GM10266 (cell line): ENCODE data around the gene MARK3.

Experiments
- DNase-seq: peaks from one replicate; pipeline ENCODE4 v3.0.0; 2012; ENCODE audit errors: extremely low spot score
- CTCF ChIP-seq: IDR thresholded peaks from 2 replicates; pipeline ENCODE4 v1.5.1; 2012; ENCODE audit warnings: mild to moderate bottlenecking, low read depth; ENCODE audit not compliant: control insufficient read depth, insufficient read depth; ENCODE audit errors: missing control alignments

Gene MARK3

DNA sequence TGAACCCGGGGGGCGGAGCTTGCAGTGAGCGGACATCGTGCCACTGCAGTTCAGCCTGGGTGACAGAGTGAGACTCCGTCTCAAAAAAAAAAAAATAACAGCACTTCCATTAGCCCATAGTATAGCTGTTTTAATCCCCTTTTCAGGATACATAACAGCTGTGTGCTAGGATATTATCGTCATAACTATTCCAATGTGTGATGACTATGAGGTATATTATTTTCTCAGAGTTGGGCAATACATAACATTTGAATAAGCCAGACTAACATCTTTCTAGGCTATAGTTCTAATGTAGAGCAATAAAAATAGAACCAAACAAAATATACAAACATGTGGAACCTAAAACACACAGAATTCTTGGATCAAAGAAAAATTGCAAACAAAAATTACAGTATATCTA, 57.1 kb downstream of the MARK3 start:
- no peak for TF ChIP-seq CTCF

GRCh38 chr14:103443111-103443510, 57.9 kb downstream of the MARK3 start:
- TF ChIP-seq CTCF: no peak
- no peak for DNase-seq

More for the DNA sequence above, 57.1 kb downstream of the MARK3 start:
- DNase-seq: no peak

DNA sequence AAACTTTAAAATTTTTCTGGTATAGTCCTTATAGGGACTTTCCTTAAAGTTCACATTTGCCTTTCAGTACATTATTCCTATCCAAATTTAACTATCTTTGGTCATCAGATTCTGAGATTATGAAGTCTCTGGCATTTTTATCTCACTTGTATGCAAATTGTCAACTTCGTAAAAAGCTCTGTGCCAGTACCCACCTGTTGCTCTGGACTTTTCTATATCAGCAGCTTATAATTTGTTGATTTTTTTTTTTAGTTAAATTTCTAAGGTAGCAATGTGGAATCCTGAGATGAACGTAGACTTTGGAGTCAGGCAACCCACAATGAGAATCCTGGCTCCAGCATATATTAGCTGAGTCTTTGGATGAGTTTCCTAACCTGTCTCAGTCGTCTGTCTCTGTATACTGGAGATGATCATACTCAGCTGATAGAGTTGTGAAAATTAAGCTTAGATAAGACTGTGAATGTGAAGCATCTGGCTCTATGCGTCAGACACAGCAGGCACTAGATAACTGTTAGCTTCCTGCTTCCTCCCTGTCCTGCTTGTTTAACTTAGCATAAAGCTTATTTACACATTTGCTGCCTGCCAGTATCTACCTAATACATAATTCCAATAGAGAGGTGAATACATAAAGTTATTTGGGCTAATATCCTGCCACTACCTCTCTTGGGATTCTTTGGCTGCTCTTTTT, 59.8 kb downstream of the MARK3 start:
- DNase-seq: no peak
- TF ChIP-seq CTCF: no peak

DNA sequence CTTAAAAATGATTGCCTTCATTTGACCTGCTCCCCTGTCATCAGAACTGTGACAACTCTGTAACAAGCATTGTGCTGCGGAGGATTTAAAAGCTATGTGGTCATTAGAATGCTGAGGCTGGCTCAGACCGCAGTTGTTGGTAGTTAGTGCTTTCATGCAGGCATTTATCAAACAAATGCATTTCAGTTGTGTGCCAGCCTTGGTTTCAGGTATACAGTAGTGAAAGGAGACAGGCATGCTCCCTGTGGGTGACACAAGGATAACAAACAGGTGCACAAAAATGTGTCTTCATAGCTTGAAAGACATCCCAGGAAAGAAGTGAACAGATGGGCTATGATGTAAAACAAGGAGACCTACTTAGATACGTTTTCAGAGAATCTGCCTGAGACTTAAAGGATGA, 60.6 kb downstream of the MARK3 start:
- no peak for TF ChIP-seq CTCF
- no peak for DNase-seq

DNA sequence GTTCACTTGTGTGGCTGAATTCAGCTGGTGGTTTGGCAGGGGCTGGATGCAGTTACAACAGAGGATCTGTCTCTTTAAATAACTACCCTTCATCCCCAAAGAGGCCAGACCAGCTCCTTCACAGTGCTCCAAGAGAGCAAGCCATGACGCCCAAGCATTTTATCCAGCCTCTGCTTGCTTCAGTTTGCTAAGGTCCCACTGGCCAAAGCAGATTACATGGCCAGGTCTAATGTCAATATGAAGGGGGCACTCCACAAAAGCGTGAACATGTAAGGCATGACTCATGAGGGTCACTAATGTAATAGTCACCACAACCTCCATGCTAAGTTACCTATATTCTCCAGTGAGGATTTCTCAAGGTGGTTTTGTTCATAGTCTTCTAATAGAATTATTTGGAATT, 62.9 kb downstream of the MARK3 start:
- TF ChIP-seq CTCF: no peak

DNA sequence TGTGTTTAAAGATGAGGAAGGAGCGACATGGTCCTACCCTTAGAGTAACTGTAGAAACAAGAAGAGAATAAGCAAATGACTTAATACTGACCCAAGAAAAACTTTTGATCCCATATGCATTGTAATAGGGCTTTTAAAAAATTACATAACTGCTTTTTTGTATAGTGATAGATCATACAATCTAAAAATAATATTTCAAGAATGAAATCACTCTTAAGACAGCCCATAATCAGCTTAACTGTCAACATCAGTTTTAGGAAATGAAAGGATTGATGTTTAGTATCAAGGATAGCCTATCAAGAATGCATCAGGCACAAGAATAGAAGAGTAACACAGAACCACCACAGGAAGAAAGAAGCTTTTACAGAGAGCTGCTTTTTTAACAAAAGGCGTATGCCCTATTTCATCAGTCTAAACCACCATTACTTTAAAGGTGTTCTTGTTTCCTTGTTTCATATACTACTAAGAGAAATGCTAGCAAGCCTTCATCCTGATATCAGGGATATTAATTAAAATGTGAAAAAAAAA, 64.5 kb downstream of the MARK3 start:
- DNase-seq: no peak

More for the DNA sequence above, 62.9 kb downstream of the MARK3 start:
- no peak for DNase-seq

DNA sequence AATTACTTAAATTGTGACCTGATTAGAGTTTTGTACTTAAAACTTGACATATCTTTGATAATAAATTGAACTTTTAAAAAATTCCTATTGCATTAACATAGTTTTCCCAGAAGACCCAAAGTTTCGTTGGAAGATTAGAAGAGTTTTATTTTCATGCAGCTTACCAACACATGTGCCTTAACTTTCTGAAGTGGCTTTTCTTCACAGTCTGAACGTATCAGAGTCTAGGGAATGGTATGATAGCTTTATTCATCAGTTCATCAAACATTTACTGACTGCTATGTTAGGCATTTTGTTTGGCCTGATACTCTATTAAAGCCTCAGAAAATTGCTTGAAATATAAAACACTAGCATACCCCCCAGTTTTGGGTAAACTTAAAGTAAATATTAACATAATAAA, 65.2 kb downstream of the MARK3 start:
- DNase-seq: no peak
- no peak for TF ChIP-seq CTCF

More for the DNA sequence above, 64.5 kb downstream of the MARK3 start:
- no peak for TF ChIP-seq CTCF
